GM23338 (cell line): ENCODE data around the gene HTRA2. TPM values are rescaled to one million over a fixed set of nuclear protein-coding genes. Genes with fewer than 3 reads are reported as not detected.

Experiments
- ATAC-seq: fragments of 200-7000 bp; cut with Tn5 transposase; 3 replicates; pipeline ENCODE4 v1.9.1; 2020
- DNase-seq: peaks from one replicate; pipeline ENCODE4 v3.0.0-alpha.2; 2015; ENCODE audit warnings: low spot score
- H2AFZ ChIP-seq: fragments of 200-600 bp; sonication (generic); 2 replicates; pipeline ENCODE4 v1.8.0; 2016; ENCODE audit warnings: antibody characterized with exemption, mild to moderate bottlenecking, moderate library complexity
- H3F3A ChIP-seq: fragments of 200-600 bp; sonication (generic); replicated peaks from 2 replicates; pipeline ENCODE4 v1.8.0; 2017; ENCODE audit warnings: antibody characterized with exemption, mixed run types, low read depth
- H3K27ac ChIP-seq: fragments of 200-600 bp; sonication (generic); 2 replicates; pipeline ENCODE4 v1.6.1; 2016; ENCODE audit warnings: low read depth
- H3K27me3 ChIP-seq: fragments of 200-600 bp; sonication (generic); 2 replicates; pipeline ENCODE4 v1.8.0; 2016; ENCODE audit warnings: mild to moderate bottlenecking, mixed run types, moderate library complexity; ENCODE audit not compliant: insufficient read depth
- H3K36me3 ChIP-seq: fragments of 200-600 bp; sonication (generic); 2 replicates; pipeline ENCODE4 v1.8.0; 2016; ENCODE audit warnings: mild to moderate bottlenecking; ENCODE audit not compliant: insufficient read depth
- H3K4me1 ChIP-seq: fragments of 200-600 bp; sonication (generic); 2 replicates; pipeline ENCODE4 v1.8.0; 2016; ENCODE audit warnings: mild to moderate bottlenecking, moderate library complexity; ENCODE audit not compliant: insufficient read depth
- H3K4me2 ChIP-seq: fragments of 200-600 bp; sonication (generic); 2 replicates; pipeline ENCODE4 v1.7.1; 2017; ENCODE audit warnings: mixed run types
- H3K4me3 ChIP-seq: fragments of 200-600 bp; sonication (generic); 2 replicates; pipeline ENCODE4 v1.6.1; 2016; ENCODE audit warnings: mixed run types
- H3K79me2 ChIP-seq: fragments of 200-600 bp; sonication (generic); replicated peaks from 2 replicates; pipeline ENCODE4 v1.8.0; 2017; ENCODE audit warnings: mild to moderate bottlenecking; ENCODE audit not compliant: insufficient read depth
- H3K9me2 ChIP-seq: fragments of 200-600 bp; sonication (generic); 2 replicates; pipeline ENCODE4 v1.8.0; 2017; ENCODE audit not compliant: insufficient read depth
- H4K20me1 ChIP-seq: fragments of 200-600 bp; sonication (generic); replicated peaks from 2 replicates; pipeline ENCODE4 v1.8.0; 2017; ENCODE audit warnings: mild to moderate bottlenecking; ENCODE audit not compliant: insufficient read depth
- H3K27ac Mint-ChIP-seq: 2 replicates; pipeline ENCODE4 v1.8.0; 2020; ENCODE audit warnings: inconsistent platforms, mild to moderate bottlenecking, moderate library complexity, mixed read lengths
- H3K27me3 Mint-ChIP-seq: 3 replicates; pipeline ENCODE4 v1.8.0; 2022; ENCODE audit warnings: low read depth, mild to moderate bottlenecking, moderate library complexity, mixed read lengths, inconsistent platforms; ENCODE audit not compliant: insufficient read depth, poor library complexity
- H3K36me3 Mint-ChIP-seq: 3 replicates; pipeline ENCODE4 v1.8.0; 2021; ENCODE audit warnings: low read depth, mild to moderate bottlenecking, inconsistent platforms, moderate library complexity, mixed read lengths
- H3K4me1 Mint-ChIP-seq: 3 replicates; pipeline ENCODE4 v1.8.0; 2020; ENCODE audit warnings: mild to moderate bottlenecking, inconsistent platforms, mixed read lengths
- H3K4me3 Mint-ChIP-seq: 3 replicates; pipeline ENCODE4 v1.8.0; 2021; ENCODE audit warnings: moderate library complexity, mild to moderate bottlenecking, inconsistent platforms, mixed read lengths
- H3K9me3 Mint-ChIP-seq: 3 replicates; pipeline ENCODE4 v1.8.0; 2020; ENCODE audit warnings: moderate library complexity, mild to moderate bottlenecking, inconsistent platforms, mixed read lengths
- CREB1 ChIP-seq: fragments of 250-450 bp; sonication (Bioruptor Pico); IDR thresholded peaks from 2 replicates; pipeline ENCODE4 v1.5.0; 2020; ENCODE audit warnings: low read depth, mild to moderate bottlenecking, moderate library complexity
- EZH2phosphoT487 ChIP-seq: fragments of 200-600 bp; sonication (generic); IDR thresholded peaks from one replicate; pipeline ENCODE4 v1.8.1; 2018; ENCODE audit warnings: antibody characterized with exemption; ENCODE audit not compliant: unreplicated experiment
- NANOG ChIP-seq: IDR thresholded peaks from 2 replicates; pipeline ENCODE4 v1.6.1; 2016; ENCODE audit warnings: antibody characterized with exemption, borderline replicate concordance
- POLR2AphosphoS5 ChIP-seq: IDR thresholded peaks from 2 replicates; pipeline ENCODE4 v1.6.1; 2016; ENCODE audit warnings: antibody characterized with exemption, low read depth
- STAT1 ChIP-seq: IDR thresholded peaks from one replicate; pipeline ENCODE4 v1.6.1; 2016; ENCODE audit warnings: antibody characterized with exemption; ENCODE audit not compliant: unreplicated experiment
- ZNF114 ChIP-seq: fragments of 250-450 bp; sonication (Bioruptor Pico); IDR thresholded peaks from 2 replicates; pipeline ENCODE4 v1.5.0; 2020; ENCODE audit warnings: mild to moderate bottlenecking, moderate library complexity
- ZNF331 ChIP-seq: fragments of 250-450 bp; sonication (Bioruptor Pico); IDR thresholded peaks from 2 replicates; pipeline ENCODE4 v1.5.0; 2020; ENCODE audit warnings: low read depth, mild to moderate bottlenecking, moderate library complexity
- polyA plus RNA-seq: library from polyadenylated mRNA; unstranded; fragments of >200 nt; fragmentation: Nextera tagmentation; extraction: Ambion mirVana; gene quantifications from 2 replicates; pipeline ENCODE4 v1.2.1, GENCODE V29; 2016
- total RNA-seq: library from RNA; depleted of rRNA; stranded (reverse); fragments of >200 nt; shearing (Covaris generic); gene quantifications from 2 replicates; pipeline ENCODE4 v1.2.3, GENCODE V29; 2014
- TF ChIP-seq, protein P1 (sequence below), 2 experiments: fragments of 200-600 bp in 1 of 2; sonication (generic) in 1 of 2; conservative IDR thresholded peaks; 2 replicates each; pipeline versions ENCODE4 v1.5.1 to v1.6.1; 2016 to 2017; ENCODE audit warnings: antibody characterized with exemption in 2 of 2, low read depth in 2 of 2, mild to moderate bottlenecking in 2 of 2, moderate library complexity in 1 of 2
- TF ChIP-seq, protein P2 (sequence below): fragments of 250-450 bp; sonication (Bioruptor Pico); IDR thresholded peaks from 2 replicates; pipeline ENCODE4 v1.5.0; 2020; ENCODE audit warnings: mild to moderate bottlenecking, moderate library complexity

HTRA2 gene
- total and polyA plus RNA-seq, 2 experiments from 2014 or later: 17.8 to 19.7 TPM

DNA sequence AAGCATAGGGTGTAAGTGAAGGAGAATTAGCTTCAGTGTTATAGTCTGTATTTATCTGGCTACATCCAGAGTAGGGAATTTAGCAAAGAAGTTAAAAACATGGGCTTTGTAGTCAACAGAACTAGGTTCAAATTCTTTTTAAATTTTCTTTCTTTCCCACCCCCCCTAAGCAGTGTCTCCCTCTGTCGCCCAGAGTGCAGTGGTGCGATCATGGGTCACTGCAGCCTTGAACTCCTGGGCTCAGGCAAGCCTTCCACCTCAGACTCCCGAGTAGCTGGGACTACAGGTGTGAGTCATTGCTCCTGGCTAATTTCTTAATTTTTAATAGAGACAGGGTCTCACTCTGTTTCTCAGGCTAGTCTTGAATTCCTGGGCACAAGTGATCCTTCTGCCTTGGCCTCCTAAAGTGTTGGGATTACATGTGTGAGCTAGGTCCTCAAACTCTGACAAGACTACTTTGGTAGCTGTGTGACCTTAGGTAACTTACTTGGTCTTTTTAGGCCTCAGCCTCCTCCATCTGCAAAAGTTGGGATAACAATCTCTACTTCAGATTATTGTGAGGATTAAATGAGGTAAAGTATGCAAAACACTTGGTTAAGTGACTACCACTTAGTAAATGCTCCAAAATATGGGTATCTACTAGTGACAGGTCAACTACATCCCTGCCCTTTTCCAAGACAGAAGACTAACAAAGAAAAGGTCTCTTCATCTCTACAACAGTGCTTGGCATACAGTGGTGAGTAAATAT lies 42.6 kb downstream of the HTRA2 start (continued):
- TF ChIP-seq, protein P1, sequence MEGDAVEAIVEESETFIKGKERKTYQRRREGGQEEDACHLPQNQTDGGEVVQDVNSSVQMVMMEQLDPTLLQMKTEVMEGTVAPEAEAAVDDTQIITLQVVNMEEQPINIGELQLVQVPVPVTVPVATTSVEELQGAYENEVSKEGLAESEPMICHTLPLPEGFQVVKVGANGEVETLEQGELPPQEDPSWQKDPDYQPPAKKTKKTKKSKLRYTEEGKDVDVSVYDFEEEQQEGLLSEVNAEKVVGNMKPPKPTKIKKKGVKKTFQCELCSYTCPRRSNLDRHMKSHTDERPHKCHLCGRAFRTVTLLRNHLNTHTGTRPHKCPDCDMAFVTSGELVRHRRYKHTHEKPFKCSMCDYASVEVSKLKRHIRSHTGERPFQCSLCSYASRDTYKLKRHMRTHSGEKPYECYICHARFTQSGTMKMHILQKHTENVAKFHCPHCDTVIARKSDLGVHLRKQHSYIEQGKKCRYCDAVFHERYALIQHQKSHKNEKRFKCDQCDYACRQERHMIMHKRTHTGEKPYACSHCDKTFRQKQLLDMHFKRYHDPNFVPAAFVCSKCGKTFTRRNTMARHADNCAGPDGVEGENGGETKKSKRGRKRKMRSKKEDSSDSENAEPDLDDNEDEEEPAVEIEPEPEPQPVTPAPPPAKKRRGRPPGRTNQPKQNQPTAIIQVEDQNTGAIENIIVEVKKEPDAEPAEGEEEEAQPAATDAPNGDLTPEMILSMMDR (conservative IDR thresholded peaks at IDR 0.05; ENCODE audit: low read depth in 2 of 2): peak; percentile 61 to 70
- TF ChIP-seq ZNF114 (CRISPR knock-in tag) (no peak), POLR2AphosphoS5 (no peak), STAT1 (no peak), ZNF331 (no peak), CREB1 (no peak), EZH2phosphoT487 (no peak)

DNA sequence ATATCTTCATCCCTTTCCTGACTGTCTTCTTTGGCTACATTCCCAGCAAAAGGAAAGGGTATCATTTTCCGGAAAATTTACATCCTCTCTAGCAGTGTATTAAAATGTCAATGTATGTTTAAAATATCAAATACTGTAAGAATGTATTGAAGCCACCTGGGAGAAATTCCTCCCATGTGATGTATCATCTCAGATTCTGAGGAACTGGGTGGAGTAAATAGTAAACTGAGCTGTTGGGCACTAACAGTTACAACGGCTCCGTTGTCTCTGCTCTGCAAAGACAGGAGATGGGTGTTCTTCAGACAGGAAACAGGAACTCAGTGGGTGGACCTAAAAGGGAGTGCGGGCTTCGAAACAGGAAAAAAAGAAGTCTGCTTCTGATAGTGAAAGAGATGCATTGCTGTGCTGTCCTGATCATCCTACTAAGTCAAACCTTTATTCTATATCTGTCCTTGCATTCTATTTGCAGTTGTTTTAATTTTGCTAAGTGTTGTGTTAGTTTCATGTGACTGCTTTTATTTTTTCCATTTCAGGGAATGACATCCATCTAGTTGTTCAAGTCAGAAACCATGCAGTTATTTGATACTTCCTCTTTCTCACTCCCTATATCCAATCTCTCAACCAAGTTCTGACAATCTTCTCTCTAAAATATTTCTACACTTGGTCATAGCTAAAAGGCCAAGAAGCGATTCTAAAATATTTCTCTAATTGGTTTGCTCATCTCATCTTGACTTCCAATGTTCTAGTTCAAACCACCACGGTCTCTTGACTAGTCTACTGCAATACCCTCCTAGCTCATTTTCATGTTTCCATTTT lies 44.2 kb downstream of the HTRA2 start:
- Mint-ChIP-seq H3K27ac (no peak overlapping the region), H3K27me3 (no peaks in the 10 kb centered on the region), H3K4me1 (peaks cover 7% of the 10 kb centered on the region), H3K36me3 (no peaks in the 10 kb centered on the region), H3K9me3 (no peaks in the 10 kb centered on the region), H3K4me3 (no peak overlapping the region)
- Histone ChIP-seq H3K79me2 (no peaks in the 10 kb centered on the region), H3K9me2 (no peaks in the 10 kb centered on the region), H3F3A (no peaks in the 10 kb centered on the region), H3K27ac (no peak overlapping the region), H4K20me1 (no peaks in the 10 kb centered on the region), H3K4me1 (no peaks in the 10 kb centered on the region), H3K36me3 (no peaks in the 10 kb centered on the region), H3K4me3 (no peak overlapping the region), H3K27me3 (no peaks in the 10 kb centered on the region), H2AFZ (no peak overlapping the region), H3K4me2 (no peak overlapping the region)
- no peak for ATAC-seq
- no peak for DNase-seq
- no peak for TF ChIP-seq POLR2AphosphoS5
- TF ChIP-seq, protein P1 (conservative IDR thresholded peaks at IDR 0.05; ENCODE audit: low read depth in 2 of 2): no peak
- TF ChIP-seq CREB1: no peak
- no peak for TF ChIP-seq STAT1
- TF ChIP-seq, protein P2, sequence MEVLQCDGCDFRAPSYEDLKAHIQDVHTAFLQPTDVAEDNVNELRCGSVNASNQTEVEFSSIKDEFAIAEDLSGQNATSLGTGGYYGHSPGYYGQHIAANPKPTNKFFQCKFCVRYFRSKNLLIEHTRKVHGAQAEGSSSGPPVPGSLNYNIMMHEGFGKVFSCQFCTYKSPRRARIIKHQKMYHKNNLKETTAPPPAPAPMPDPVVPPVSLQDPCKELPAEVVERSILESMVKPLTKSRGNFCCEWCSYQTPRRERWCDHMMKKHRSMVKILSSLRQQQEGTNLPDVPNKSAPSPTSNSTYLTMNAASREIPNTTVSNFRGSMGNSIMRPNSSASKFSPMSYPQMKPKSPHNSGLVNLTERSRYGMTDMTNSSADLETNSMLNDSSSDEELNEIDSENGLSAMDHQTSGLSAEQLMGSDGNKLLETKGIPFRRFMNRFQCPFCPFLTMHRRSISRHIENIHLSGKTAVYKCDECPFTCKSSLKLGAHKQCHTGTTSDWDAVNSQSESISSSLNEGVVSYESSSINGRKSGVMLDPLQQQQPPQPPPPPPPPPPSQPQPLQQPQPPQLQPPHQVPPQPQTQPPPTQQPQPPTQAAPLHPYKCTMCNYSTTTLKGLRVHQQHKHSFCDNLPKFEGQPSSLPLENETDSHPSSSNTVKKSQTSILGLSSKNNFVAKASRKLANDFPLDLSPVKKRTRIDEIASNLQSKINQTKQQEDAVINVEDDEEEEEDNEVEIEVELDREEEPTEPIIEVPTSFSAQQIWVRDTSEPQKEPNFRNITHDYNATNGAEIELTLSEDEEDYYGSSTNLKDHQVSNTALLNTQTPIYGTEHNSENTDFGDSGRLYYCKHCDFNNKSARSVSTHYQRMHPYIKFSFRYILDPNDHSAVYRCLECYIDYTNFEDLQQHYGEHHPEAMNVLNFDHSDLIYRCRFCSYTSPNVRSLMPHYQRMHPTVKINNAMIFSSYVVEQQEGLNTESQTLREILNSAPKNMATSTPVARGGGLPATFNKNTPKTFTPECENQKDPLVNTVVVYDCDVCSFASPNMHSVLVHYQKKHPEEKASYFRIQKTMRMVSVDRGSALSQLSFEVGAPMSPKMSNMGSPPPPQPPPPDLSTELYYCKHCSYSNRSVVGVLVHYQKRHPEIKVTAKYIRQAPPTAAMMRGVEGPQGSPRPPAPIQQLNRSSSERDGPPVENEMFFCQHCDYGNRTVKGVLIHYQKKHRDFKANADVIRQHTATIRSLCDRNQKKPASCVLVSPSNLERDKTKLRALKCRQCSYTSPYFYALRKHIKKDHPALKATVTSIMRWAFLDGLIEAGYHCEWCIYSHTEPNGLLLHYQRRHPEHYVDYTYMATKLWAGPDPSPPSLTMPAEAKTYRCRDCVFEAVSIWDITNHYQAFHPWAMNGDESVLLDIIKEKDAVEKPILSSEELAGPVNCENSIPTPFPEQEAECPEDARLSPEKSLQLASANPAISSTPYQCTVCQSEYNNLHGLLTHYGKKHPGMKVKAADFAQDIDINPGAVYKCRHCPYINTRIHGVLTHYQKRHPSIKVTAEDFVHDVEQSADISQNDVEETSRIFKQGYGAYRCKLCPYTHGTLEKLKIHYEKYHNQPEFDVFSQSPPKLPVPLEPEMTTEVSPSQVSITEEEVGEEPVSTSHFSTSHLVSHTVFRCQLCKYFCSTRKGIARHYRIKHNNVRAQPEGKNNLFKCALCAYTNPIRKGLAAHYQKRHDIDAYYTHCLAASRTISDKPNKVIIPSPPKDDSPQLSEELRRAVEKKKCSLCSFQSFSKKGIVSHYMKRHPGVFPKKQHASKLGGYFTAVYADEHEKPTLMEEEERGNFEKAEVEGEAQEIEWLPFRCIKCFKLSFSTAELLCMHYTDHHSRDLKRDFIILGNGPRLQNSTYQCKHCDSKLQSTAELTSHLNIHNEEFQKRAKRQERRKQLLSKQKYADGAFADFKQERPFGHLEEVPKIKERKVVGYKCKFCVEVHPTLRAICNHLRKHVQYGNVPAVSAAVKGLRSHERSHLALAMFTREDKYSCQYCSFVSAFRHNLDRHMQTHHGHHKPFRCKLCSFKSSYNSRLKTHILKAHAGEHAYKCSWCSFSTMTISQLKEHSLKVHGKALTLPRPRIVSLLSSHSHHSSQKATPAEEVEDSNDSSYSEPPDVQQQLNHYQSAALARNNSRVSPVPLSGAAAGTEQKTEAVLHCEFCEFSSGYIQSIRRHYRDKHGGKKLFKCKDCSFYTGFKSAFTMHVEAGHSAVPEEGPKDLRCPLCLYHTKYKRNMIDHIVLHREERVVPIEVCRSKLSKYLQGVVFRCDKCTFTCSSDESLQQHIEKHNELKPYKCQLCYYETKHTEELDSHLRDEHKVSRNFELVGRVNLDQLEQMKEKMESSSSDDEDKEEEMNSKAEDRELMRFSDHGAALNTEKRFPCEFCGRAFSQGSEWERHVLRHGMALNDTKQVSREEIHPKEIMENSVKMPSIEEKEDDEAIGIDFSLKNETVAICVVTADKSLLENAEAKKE (CRISPR knock-in tag): no peak
- TF ChIP-seq NANOG: no peak
